ENCODE data around the gene ACVR1C. TPM values are rescaled to one million over a fixed set of nuclear protein-coding genes. Genes with fewer than 3 reads are reported as not detected.

The ACVR1C gene
- total and polyA plus RNA-seq, 9 donors = 0.09 to 1.1 (median 0.14) TPM

- 60% methylated on average over 1 of the region's 4 CpGs for WGBS (ENCODE audit: insufficient coverage)
- H3K36me3 ChIP-seq (ENCODE audit: control insufficient read depth, insufficient read depth, low read length) = no peaks in the 10 kb centered on the region
- H3K9me3 ChIP-seq (replicated peaks; ENCODE audit: control insufficient read depth, low read depth, low read length) = no peaks in the 10 kb centered on the region
- no peak for DNase-seq
- H3K4me3 ChIP-seq (ENCODE audit: low read length) = no peak overlapping the region
- no peaks in the 10 kb centered on the region for H3K27me3 ChIP-seq (ENCODE audit: control insufficient read depth, insufficient read depth, low read length)
- no peaks in the 10 kb centered on the region for H3K4me1 ChIP-seq (ENCODE audit: control insufficient read depth, insufficient read depth, low read length)
- H3K27ac ChIP-seq (ENCODE audit: low read length) = no peak overlapping the region
Observed at GRCh38 chr2:157486596-157487270, 141.9 kb downstream of the ACVR1C start.

- H3K9me3 ChIP-seq (replicated peaks; ENCODE audit: control insufficient read depth, low read depth, low read length) = no peaks in the 10 kb centered on the region
- H3K4me1 ChIP-seq (ENCODE audit: control insufficient read depth, insufficient read depth, low read length) = no peaks in the 10 kb centered on the region
- no peak overlapping the region for H3K27ac ChIP-seq (ENCODE audit: low read length)
- no peak for DNase-seq
- no peaks in the 10 kb centered on the region for H3K36me3 ChIP-seq (ENCODE audit: control insufficient read depth, insufficient read depth, low read length)
- H3K27me3 ChIP-seq (ENCODE audit: control insufficient read depth, insufficient read depth, low read length) = no peaks in the 10 kb centered on the region
- H3K4me3 ChIP-seq (ENCODE audit: low read length) = no peak overlapping the region
- WGBS (ENCODE audit: insufficient coverage) = 90% methylated on average over 2 of the region's 3 CpGs
Observed at GRCh38 chr2:157480182-157480961, 148.3 kb downstream of the ACVR1C start.

- H3K4me1 ChIP-seq (ENCODE audit: control insufficient read depth, insufficient read depth, low read length) = no peaks in the 10 kb centered on the region
Observed at GRCh38 chr2:157479081-157480027, 149.3 kb downstream of the ACVR1C start.

GRCh38 chr2:157477919-157478318, 150.7 kb downstream of the ACVR1C start:
- H3K9me3 ChIP-seq (replicated peaks; ENCODE audit: control insufficient read depth, low read depth, low read length) = no peaks in the 10 kb centered on the region
- no peaks in the 10 kb centered on the region for H3K4me1 ChIP-seq (ENCODE audit: control insufficient read depth, insufficient read depth, low read length)
- no peak overlapping the region for H3K4me3 ChIP-seq (ENCODE audit: low read length)
- no peaks in the 10 kb centered on the region for H3K27me3 ChIP-seq (ENCODE audit: control insufficient read depth, insufficient read depth, low read length)
- DNase-seq = no peak
- no peak overlapping the region for H3K27ac ChIP-seq (ENCODE audit: low read length)
- no peaks in the 10 kb centered on the region for H3K36me3 ChIP-seq (ENCODE audit: control insufficient read depth, insufficient read depth, low read length)

More at GRCh38 chr2:157479081-157480027, 149.3 kb downstream of the ACVR1C start:
- DNase-seq = no peak
- WGBS (ENCODE audit: insufficient coverage) = 78% methylated on average over 3 of the region's 7 CpGs
- H3K36me3 ChIP-seq (ENCODE audit: control insufficient read depth, insufficient read depth, low read length) = no peaks in the 10 kb centered on the region
- no peaks in the 10 kb centered on the region for H3K27me3 ChIP-seq (ENCODE audit: control insufficient read depth, insufficient read depth, low read length)
- no peak overlapping the region for H3K27ac ChIP-seq (ENCODE audit: low read length)
- H3K4me3 ChIP-seq (ENCODE audit: low read length) = no peak overlapping the region
- H3K9me3 ChIP-seq (replicated peaks; ENCODE audit: control insufficient read depth, low read depth, low read length) = no peaks in the 10 kb centered on the region

- Histone ChIP-seq H3K27ac (ENCODE audit: low read length) (no peak overlapping the region), H3K36me3 (ENCODE audit: control insufficient read depth, insufficient read depth, low read length) (no peaks in the 10 kb centered on the region), H3K9me3 (replicated peaks; ENCODE audit: control insufficient read depth, low read depth, low read length) (no peaks in the 10 kb centered on the region), H3K4me1 (ENCODE audit: control insufficient read depth, insufficient read depth, low read length) (no peaks in the 10 kb centered on the region), H3K4me3 (ENCODE audit: low read length) (no peak overlapping the region), H3K27me3 (ENCODE audit: control insufficient read depth, insufficient read depth, low read length) (no peaks in the 10 kb centered on the region)
- no peak for DNase-seq
Observed at GRCh38 chr2:157476953-157477709, 151.5 kb downstream of the ACVR1C start.

Other genes starting within 250 kb of the ACVR1C start
- gene CYTIP, start 184.8 kb downstream of the ACVR1C start, total RNA-seq = 0.84 TPM
- gene CYTIP, start 184.8 kb downstream of the ACVR1C start, polyA plus RNA-seq (ENCODE audit: insufficient read depth in 1 of 8, insufficient read length in 8 of 8, low replicate concordance in 1 of 8) = 1 to 10 TPM in 2 of 8 donors, under 1 TPM in 6; 0.43 to 3.5 (median 0.87) TPM
- 16.1 TPM for gene ACVR1, start 247.5 kb upstream of the ACVR1C start, total RNA-seq
- 10 to 100 TPM; 24.8 to 36.9 (median 30.7) TPM for gene ACVR1, start 247.5 kb upstream of the ACVR1C start, polyA plus RNA-seq (ENCODE audit: insufficient read depth in 1 of 8, insufficient read length in 8 of 8, low replicate concordance in 1 of 8)

Data from muscle of leg (tissue), 11 donors.